GM20431 (cell line): ENCODE results near the gene CLGN.

Experiments used
- in situ Hi-C: fragments of 300-500 bp; cut with MseI, MboI; formaldehyde crosslinking; loops from one replicate; pipeline ENCODE4 v1.15.0; 2020; ENCODE audit warnings: low sequenced_read_pairs; ENCODE audit not compliant: unreplicated experiment

Gene CLGN

GRCh38 chr4:140382732-140383131, 44.7 kb downstream of the CLGN start:
- in situ Hi-C loops: no loop called here

- in situ Hi-C loops: loop anchor here (25.0 kb wide), 1 partner anchor 463 kb away; no protein-coding TSS in a partner anchor
Measured at GRCh38 chr4:140374130-140374477, 53.3 kb downstream of the CLGN start.

- in situ Hi-C loops: loop anchor here (25.0 kb wide), 1 partner anchor 464 kb away; no protein-coding TSS in a partner anchor
Measured at GRCh38 chr4:140373328-140374129, 53.9 kb downstream of the CLGN start, which contains the start of gene SCOC. Gene SCOC (plus strand): TSS chr4:140373646. CDS start chr4:140379171, 5,525 bp downstream.

- in situ Hi-C loops: loop anchor here (25.0 kb wide), 1 partner anchor 464 kb away; no protein-coding TSS in a partner anchor
Measured at GRCh38 chr4:140372751-140373327, 54.6 kb downstream of the CLGN start.

- in situ Hi-C loops: loop anchor here (25.0 kb wide), 1 partner anchor 469 kb away; no protein-coding TSS in a partner anchor
Measured at GRCh38 chr4:140368686-140369085, 58.8 kb downstream of the CLGN start.

GRCh38 chr4:140367738-140368137, 59.7 kb downstream of the CLGN start:
- in situ Hi-C loops: loop anchor here (25.0 kb wide), 1 partner anchor 470 kb away; no protein-coding TSS in a partner anchor

- in situ Hi-C loops: loop anchor here (25.0 kb wide), 1 partner anchor 474 kb away; no protein-coding TSS in a partner anchor
Measured at GRCh38 chr4:140363558-140363957, 63.9 kb downstream of the CLGN start.

- in situ Hi-C loops: loop anchor here (25.0 kb wide), 1 partner anchor 474 kb away; no protein-coding TSS in a partner anchor
Measured at GRCh38 chr4:140363051-140363450, 64.4 kb downstream of the CLGN start.

GRCh38 chr4:140361099-140361498, 66.3 kb downstream of the CLGN start:
- in situ Hi-C loops: loop anchor here (25.0 kb wide), 1 partner anchor 476 kb away; no protein-coding TSS in a partner anchor

- in situ Hi-C loops: loop anchor here (25.0 kb wide), 1 partner anchor 478 kb away; no protein-coding TSS in a partner anchor
Measured at GRCh38 chr4:140359562-140360427, 67.7 kb downstream of the CLGN start.

- in situ Hi-C loops: loop anchor here (25.0 kb wide), 1 partner anchor 479 kb away; no protein-coding TSS in a partner anchor
Measured at GRCh38 chr4:140358281-140358680, 69.2 kb downstream of the CLGN start.

- in situ Hi-C loops: loop anchor here (25.0 kb wide), 1 partner anchor 479 kb away; no protein-coding TSS in a partner anchor
Measured at GRCh38 chr4:140357868-140358267, 69.6 kb downstream of the CLGN start.

- in situ Hi-C loops: loop anchor here (25.0 kb wide), 1 partner anchor 482 kb away; no protein-coding TSS in a partner anchor
Measured at GRCh38 chr4:140355288-140355687, 72.2 kb downstream of the CLGN start.

GRCh38 chr4:140353786-140354185, 73.7 kb downstream of the CLGN start:
- in situ Hi-C loops: loop anchor here (25.0 kb wide), 1 partner anchor 484 kb away; no protein-coding TSS in a partner anchor

GRCh38 chr4:140351093-140352075, 76.1 kb downstream of the CLGN start:
- in situ Hi-C loops: loop anchor here (25.0 kb wide), 1 partner anchor 486 kb away; no protein-coding TSS in a partner anchor

GRCh38 chr4:140349816-140350215, 77.6 kb downstream of the CLGN start:
- in situ Hi-C loops: loop anchor here (25.0 kb wide), 1 partner anchor 487 kb away; no protein-coding TSS in a partner anchor

GRCh38 chr4:140346136-140346535, 81.3 kb downstream of the CLGN start:
- in situ Hi-C loops: no loop called here

GRCh38 chr4:140344621-140345020, 82.8 kb downstream of the CLGN start:
- in situ Hi-C loops: no loop called here
